GM21717 (cell line): Measurements from ENCODE around the gene KLF9.

ENCODE experiments used
- ATAC-seq: cut with Tn5 transposase; IDR thresholded peaks from one replicate; pipeline ENCODE4 v1.9.1; 2021; ENCODE audit warnings: mild to moderate bottlenecking, moderate library complexity; ENCODE audit not compliant: unreplicated experiment

Gene KLF9

GRCh38 chr9:70367305-70367930 is 47.0 kb downstream of the KLF9 start:
- no peak for ATAC-seq

- ATAC-seq: no peak
Observed at GRCh38 chr9:70363760-70364159, 50.7 kb downstream of the KLF9 start.

GRCh38 chr9:70362952-70363351 is 51.5 kb downstream of the KLF9 start:
- ATAC-seq: no peak

- no peak for ATAC-seq
Observed at GRCh38 chr9:70355801-70356200, 58.7 kb downstream of the KLF9 start.

- no peak for ATAC-seq
Observed at GRCh38 chr9:70352802-70353201, 61.7 kb downstream of the KLF9 start.

GRCh38 chr9:70352356-70352755 is 62.1 kb downstream of the KLF9 start:
- no peak for ATAC-seq

- ATAC-seq: no peak
Observed at GRCh38 chr9:70347046-70347445, 67.4 kb downstream of the KLF9 start.

GRCh38 chr9:70340572-70340971 is 73.9 kb downstream of the KLF9 start:
- ATAC-seq: no peak
